HL-60 (cell line): ENCODE data around the gene RYR2.
"Not testable (repeated sequence)": the region's sequence is repeated elsewhere in the genome, so short reads cannot be mapped to it uniquely, and the experiment has no call there.

ENCODE experiments used
- DNase-seq, 2 experiments: peaks; one replicate each; pipeline ENCODE4 v3.0.0-alpha.2; 2010 to 2020; ENCODE audit warnings: low read depth in 1 of 2, low spot score in 1 of 2
- H3K27ac ChIP-seq: fragments of 250-450 bp; sonication (Bioruptor Pico); replicated peaks from 2 replicates; pipeline ENCODE4 v1.5.1; 2020; ENCODE audit warnings: mild to moderate bottlenecking, moderate library complexity
- H3K27me3 ChIP-seq: fragments of 250-450 bp; sonication (Bioruptor Pico); 2 replicates; pipeline ENCODE4 v1.5.1; 2021; ENCODE audit warnings: mild to moderate bottlenecking, moderate library complexity; ENCODE audit not compliant: insufficient read depth, poor library complexity, severe bottlenecking
- H3K4me3 ChIP-seq: replicated peaks from 2 replicates; pipeline ENCODE4 v1.5.1; 2011; ENCODE audit warnings: mild to moderate bottlenecking, control low read depth, low read length; ENCODE audit not compliant: insufficient read depth
- GABPA ChIP-seq: IDR thresholded peaks from 2 replicates; pipeline ENCODE4 v1.6.1; 2012; ENCODE audit warnings: low read depth
- POLR2AphosphoS5 ChIP-seq: IDR thresholded peaks from 2 replicates; pipeline ENCODE4 v1.6.1; 2012; ENCODE audit warnings: low read depth
- SPI1 ChIP-seq: IDR thresholded peaks from 2 replicates; pipeline ENCODE4 v1.6.1; 2012; ENCODE audit warnings: low read depth, mild to moderate bottlenecking, borderline replicate concordance
- TF ChIP-seq, protein P1 (sequence below): IDR thresholded peaks from 2 replicates; pipeline ENCODE4 v1.6.1; 2012; ENCODE audit warnings: low read depth; ENCODE audit not compliant: insufficient replicate concordance
- TF ChIP-seq, protein P2 (sequence below): IDR thresholded peaks from one replicate; pipeline ENCODE4 v1.5.1; 2011; ENCODE audit warnings: low read length, control low read depth, inconsistent platforms; ENCODE audit not compliant: insufficient read depth

Gene RYR2

DNA sequence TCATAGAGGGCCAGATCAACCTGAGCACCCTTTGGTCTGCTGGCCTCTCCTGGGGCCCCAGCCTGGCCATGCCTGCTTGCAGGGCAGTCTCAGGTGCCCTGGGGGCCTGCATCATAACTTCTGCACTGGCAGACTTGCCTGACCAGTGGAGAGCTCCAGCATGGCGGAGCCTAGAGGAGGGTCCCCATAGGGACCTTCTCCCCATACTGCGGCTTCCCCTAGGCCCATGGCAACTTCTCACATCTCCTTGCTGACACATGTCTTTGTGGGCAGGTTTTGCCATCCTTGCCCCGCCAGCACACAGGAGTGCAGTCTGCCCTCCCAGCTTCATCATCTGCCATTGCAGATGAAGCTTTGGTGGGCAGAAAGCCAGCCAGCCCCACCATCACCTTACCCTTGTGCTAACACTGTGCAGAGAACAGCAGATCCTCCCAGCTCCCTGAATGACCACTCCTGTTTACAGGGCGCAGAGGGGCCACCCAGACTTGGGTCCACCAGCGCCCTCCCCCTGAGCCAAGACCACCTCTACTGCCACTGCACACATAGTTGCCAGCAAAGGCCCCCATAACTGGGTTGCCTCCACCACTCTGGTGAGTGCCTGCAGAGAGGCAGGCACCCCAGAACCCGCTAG, 797.0 kb downstream of the RYR2 start:
- TF ChIP-seq, protein P1, sequence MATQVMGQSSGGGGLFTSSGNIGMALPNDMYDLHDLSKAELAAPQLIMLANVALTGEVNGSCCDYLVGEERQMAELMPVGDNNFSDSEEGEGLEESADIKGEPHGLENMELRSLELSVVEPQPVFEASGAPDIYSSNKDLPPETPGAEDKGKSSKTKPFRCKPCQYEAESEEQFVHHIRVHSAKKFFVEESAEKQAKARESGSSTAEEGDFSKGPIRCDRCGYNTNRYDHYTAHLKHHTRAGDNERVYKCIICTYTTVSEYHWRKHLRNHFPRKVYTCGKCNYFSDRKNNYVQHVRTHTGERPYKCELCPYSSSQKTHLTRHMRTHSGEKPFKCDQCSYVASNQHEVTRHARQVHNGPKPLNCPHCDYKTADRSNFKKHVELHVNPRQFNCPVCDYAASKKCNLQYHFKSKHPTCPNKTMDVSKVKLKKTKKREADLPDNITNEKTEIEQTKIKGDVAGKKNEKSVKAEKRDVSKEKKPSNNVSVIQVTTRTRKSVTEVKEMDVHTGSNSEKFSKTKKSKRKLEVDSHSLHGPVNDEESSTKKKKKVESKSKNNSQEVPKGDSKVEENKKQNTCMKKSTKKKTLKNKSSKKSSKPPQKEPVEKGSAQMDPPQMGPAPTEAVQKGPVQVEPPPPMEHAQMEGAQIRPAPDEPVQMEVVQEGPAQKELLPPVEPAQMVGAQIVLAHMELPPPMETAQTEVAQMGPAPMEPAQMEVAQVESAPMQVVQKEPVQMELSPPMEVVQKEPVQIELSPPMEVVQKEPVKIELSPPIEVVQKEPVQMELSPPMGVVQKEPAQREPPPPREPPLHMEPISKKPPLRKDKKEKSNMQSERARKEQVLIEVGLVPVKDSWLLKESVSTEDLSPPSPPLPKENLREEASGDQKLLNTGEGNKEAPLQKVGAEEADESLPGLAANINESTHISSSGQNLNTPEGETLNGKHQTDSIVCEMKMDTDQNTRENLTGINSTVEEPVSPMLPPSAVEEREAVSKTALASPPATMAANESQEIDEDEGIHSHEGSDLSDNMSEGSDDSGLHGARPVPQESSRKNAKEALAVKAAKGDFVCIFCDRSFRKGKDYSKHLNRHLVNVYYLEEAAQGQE = no peak
- TF ChIP-seq GABPA (no peak), SPI1 (no peak), POLR2AphosphoS5 (no peak)
- TF ChIP-seq, protein P2, sequence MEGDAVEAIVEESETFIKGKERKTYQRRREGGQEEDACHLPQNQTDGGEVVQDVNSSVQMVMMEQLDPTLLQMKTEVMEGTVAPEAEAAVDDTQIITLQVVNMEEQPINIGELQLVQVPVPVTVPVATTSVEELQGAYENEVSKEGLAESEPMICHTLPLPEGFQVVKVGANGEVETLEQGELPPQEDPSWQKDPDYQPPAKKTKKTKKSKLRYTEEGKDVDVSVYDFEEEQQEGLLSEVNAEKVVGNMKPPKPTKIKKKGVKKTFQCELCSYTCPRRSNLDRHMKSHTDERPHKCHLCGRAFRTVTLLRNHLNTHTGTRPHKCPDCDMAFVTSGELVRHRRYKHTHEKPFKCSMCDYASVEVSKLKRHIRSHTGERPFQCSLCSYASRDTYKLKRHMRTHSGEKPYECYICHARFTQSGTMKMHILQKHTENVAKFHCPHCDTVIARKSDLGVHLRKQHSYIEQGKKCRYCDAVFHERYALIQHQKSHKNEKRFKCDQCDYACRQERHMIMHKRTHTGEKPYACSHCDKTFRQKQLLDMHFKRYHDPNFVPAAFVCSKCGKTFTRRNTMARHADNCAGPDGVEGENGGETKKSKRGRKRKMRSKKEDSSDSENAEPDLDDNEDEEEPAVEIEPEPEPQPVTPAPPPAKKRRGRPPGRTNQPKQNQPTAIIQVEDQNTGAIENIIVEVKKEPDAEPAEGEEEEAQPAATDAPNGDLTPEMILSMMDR = no peak
- Histone ChIP-seq H3K4me3 (no peak overlapping the region), H3K27ac (no peak overlapping the region), H3K27me3 (no peaks in the 10 kb centered on the region)
- DNase-seq = no peak

DNA sequence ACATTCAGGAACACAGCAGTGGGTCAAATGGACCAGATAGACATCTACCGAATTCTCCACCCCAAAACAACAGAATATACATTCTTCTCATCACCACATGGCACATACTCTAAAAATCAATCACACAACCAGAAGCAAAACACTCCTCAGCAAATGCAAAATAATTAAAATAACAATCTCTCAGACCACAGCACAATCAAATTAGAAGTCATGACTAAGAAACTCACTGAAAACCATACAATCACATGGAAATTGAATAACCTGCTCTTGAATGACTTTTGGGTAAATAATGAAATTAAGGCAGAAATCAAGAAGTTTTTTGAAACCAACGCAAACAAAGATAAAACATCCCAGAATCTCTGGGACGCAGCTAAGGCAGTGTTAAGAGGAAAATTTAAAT, 799.5 kb downstream of the RYR2 start:
- DNase-seq = no peak
- H3K27ac ChIP-seq = no peak overlapping the region
- H3K4me3 ChIP-seq = no peak overlapping the region
- H3K27me3 ChIP-seq = no peaks in the 10 kb centered on the region
- TF ChIP-seq SPI1 = no peak
- TF ChIP-seq, protein P2 = no peak
- TF ChIP-seq POLR2AphosphoS5 = no peak
- no peak for TF ChIP-seq GABPA
- TF ChIP-seq, protein P1 = no peak

DNA sequence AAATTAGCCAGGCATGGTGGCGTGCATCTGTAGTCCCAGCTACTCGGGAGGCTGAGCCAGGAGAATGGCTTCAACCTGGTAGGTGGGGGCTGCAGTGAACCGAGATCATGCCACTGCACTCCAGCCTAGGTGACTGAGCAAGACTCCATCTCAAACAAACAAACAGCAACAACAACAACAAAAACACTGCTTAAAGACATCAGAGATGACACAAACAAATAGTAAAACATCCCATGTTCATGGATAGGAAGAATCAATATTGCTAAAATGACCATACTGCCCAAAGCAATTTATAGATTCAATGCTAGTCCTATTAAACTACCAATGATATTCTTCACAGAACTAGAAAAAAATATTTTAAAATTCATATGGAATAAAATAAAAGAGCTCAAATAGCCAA, 801.5 kb downstream of the RYR2 start:
- not testable (repeated sequence) for H3K27me3 ChIP-seq, H3K4me3 ChIP-seq, DNase-seq, H3K27ac ChIP-seq

DNA sequence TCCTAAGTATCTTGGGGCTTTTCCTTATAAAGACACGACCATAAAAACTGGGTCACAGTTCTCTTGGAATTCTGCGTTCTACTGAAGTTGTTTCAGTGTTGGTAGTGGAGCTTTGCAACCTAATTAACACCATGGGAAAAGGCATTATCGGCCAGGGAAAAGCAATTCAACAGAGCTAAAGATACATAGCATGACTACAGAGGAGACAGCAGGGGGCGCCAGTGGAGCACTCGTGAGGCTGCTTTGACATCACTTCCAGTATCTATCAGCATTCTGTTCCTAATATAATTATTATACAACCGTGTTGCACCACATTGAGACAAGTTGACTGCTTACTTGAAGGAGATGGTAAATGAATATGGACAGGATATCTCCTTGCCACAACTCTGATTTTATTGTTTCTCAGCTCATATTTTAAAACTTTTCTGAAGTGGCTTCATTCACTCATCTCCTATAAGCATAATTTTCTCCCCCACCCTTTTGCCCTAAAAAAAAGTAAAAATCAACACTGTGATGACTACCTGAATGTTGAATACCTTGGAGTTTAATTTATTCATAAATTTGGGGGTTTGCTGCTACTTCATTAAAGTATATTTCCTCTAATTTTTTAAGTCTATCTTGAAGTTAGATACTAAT, 809.3 kb downstream of the RYR2 start:
- DNase-seq = peak; percentile 10 to 48

More for the DNA sequence above, 809.3 kb downstream of the RYR2 start:
- H3K27ac ChIP-seq = no peak overlapping the region
- H3K27me3 ChIP-seq = no peaks in the 10 kb centered on the region
- no peak overlapping the region for H3K4me3 ChIP-seq
- no peak for TF ChIP-seq POLR2AphosphoS5
- TF ChIP-seq, protein P2 = peak; percentile 65
